IMR-90 (cell line): ENCODE results near the gene NMRK2. TPM values are rescaled to one million over a fixed set of nuclear protein-coding genes. Genes with fewer than 3 reads are reported as not detected.
"Not testable (repeated sequence)": the region's sequence is repeated elsewhere in the genome, so short reads cannot be mapped to it uniquely, and the experiment has no call there.

Experiments used
- ATAC-seq: fragments of 200-7000 bp; cut with Tn5 transposase; 2 replicates; pipeline ENCODE4 v1.9.1; 2020; ENCODE audit warnings: low read depth, mild to moderate bottlenecking, moderate library complexity
- BruUV-seq: library from RNA; stranded (reverse); fragments of 400-500 nt; replicated peaks from 2 replicates; lab custom pipeline; 2021; lab: Mats Ljungman, UMichigan
- CTCF ChIA-PET: fragments of 300-600 bp; formaldehyde crosslinking; extraction: SDS; loops from one replicate; lab custom pipeline; 2021; ENCODE audit warnings: antibody characterized with exemption; lab: Yijun Ruan, JAX
- POLR2A ChIA-PET: fragments of 300-600 bp; sonication (Branson Sonifier 250); formaldehyde crosslinking; loops from one replicate; lab custom pipeline; 2022; ENCODE audit warnings: antibody characterized with exemption; ENCODE audit not compliant: unreplicated experiment; lab: Charles Lee
- DNase-seq: peaks from one replicate; pipeline ENCODE4 v3.0.0; 2013
- H2AFZ ChIP-seq: replicated peaks from 2 replicates; pipeline ENCODE3; 2013; ENCODE audit warnings: low read length, mild to moderate bottlenecking; ENCODE audit not compliant: poor library complexity
- H2AK5ac ChIP-seq: 2 replicates; pipeline ENCODE4 v1.6.1; 2013; ENCODE audit warnings: low read depth, low read length, inconsistent platforms
- H2AK9ac ChIP-seq: replicated peaks from 2 replicates; pipeline ENCODE3; 2013; ENCODE audit warnings: mild to moderate bottlenecking, low read depth, low read length, moderate library complexity; ENCODE audit not compliant: poor library complexity
- H2BK120ac ChIP-seq: 2 replicates; pipeline ENCODE4 v1.6.1; 2013; ENCODE audit warnings: low read depth, low read length, inconsistent platforms
- H2BK15ac ChIP-seq: 3 replicates; pipeline ENCODE4 v1.6.1; 2013; ENCODE audit warnings: low read depth, low read length, inconsistent platforms
- H2BK20ac ChIP-seq: 2 replicates; pipeline ENCODE4 v1.6.1; 2013; ENCODE audit warnings: low read depth, mild to moderate bottlenecking, inconsistent platforms, low read length, moderate library complexity
- H2BK5ac ChIP-seq: 2 replicates; pipeline ENCODE4 v1.6.1; 2013; ENCODE audit warnings: mild to moderate bottlenecking, low read depth, low read length, inconsistent platforms; ENCODE audit not compliant: poor library complexity, severe bottlenecking
- H3K14ac ChIP-seq: replicated peaks from 2 replicates; pipeline ENCODE4 v1.6.1; 2013; ENCODE audit warnings: low read depth, low read length, inconsistent platforms
- H3K18ac ChIP-seq: 2 replicates; pipeline ENCODE4 v1.6.1; 2013; ENCODE audit warnings: low read depth, low read length, control low read depth
- H3K23ac ChIP-seq: 2 replicates; pipeline ENCODE4 v1.6.1; 2013; ENCODE audit warnings: low read depth, low read length, inconsistent platforms
- H3K27ac ChIP-seq: 2 replicates; pipeline ENCODE4 v1.5.1; 2013; ENCODE audit warnings: mild to moderate bottlenecking, control low read depth, low read length; ENCODE audit not compliant: insufficient read depth
- H3K27me3 ChIP-seq: 2 replicates; pipeline ENCODE4 v1.6.1; 2013; ENCODE audit warnings: low read length; ENCODE audit not compliant: control insufficient read depth, insufficient read depth
- H3K36me3 ChIP-seq: 2 replicates; pipeline ENCODE4 v1.6.1; 2013; ENCODE audit warnings: low read length, mixed read lengths; ENCODE audit not compliant: control insufficient read depth, insufficient read depth
- H3K4ac ChIP-seq: 2 replicates; pipeline ENCODE4 v1.6.1; 2013; ENCODE audit warnings: low read depth, low read length, inconsistent platforms
- H3K4me1 ChIP-seq: 2 replicates; pipeline ENCODE4 v1.6.1; 2013; ENCODE audit warnings: low read length, mixed read lengths; ENCODE audit not compliant: control insufficient read depth, insufficient read depth
- H3K4me2 ChIP-seq: 2 replicates; pipeline ENCODE4 v1.6.1; 2013; ENCODE audit warnings: low read depth, mild to moderate bottlenecking, control low read depth, low read length, moderate library complexity
- H3K4me3 ChIP-seq: 2 replicates; pipeline ENCODE4 v1.5.1; 2013; ENCODE audit warnings: low read depth, mild to moderate bottlenecking, control low read depth, low read length, moderate library complexity; ENCODE audit not compliant: insufficient read depth
- H3K56ac ChIP-seq: 2 replicates; pipeline ENCODE4 v1.6.1; 2013; ENCODE audit warnings: low read length, inconsistent platforms; ENCODE audit not compliant: insufficient read depth; ENCODE audit errors: extremely low read depth
- H3K79me1 ChIP-seq, 2 experiments: 2 replicates each; pipeline ENCODE4 v1.6.1; 2013; ENCODE audit warnings: low read length in 2 of 2, inconsistent platforms in 1 of 2, low read depth in 1 of 2
- H3K9ac ChIP-seq: 2 replicates; pipeline ENCODE4 v1.6.1; 2013; ENCODE audit warnings: low read depth, low read length, control low read depth
- H3K9me1 ChIP-seq: 2 replicates; pipeline ENCODE4 v1.6.1; 2013; ENCODE audit warnings: low read length, inconsistent platforms; ENCODE audit not compliant: insufficient read depth
- H3K9me3 ChIP-seq: 2 replicates; pipeline ENCODE4 v1.6.1; 2013; ENCODE audit warnings: low read length; ENCODE audit not compliant: control insufficient read depth, insufficient read depth
- H4K20me1 ChIP-seq: 2 replicates; pipeline ENCODE4 v1.6.1; 2013; ENCODE audit warnings: low read length, inconsistent platforms; ENCODE audit not compliant: insufficient read depth
- H4K5ac ChIP-seq: 2 replicates; pipeline ENCODE4 v1.6.1; 2013; ENCODE audit warnings: mild to moderate bottlenecking, low read depth, low read length, control low read depth
- H4K8ac ChIP-seq, 2 experiments: 2 replicates each; pipeline ENCODE4 v1.6.1; 2013; ENCODE audit warnings: low read depth in 2 of 2, low read length in 2 of 2, control low read depth in 1 of 2, inconsistent platforms in 1 of 2
- H4K91ac ChIP-seq: 2 replicates; pipeline ENCODE4 v1.6.1; 2013; ENCODE audit warnings: low read depth, low read length, inconsistent platforms; ENCODE audit not compliant: insufficient read depth
- WGBS, 2 experiments: methylation state at CpG; one replicate each; pipeline versions ENCODE4 v1.1.5 to v1.1.7; 2013; ENCODE audit warnings: missing lambda C conversion rate in 2 of 2; ENCODE audit not compliant: insufficient read length in 1 of 2; ENCODE audit errors: extremely low coverage in 2 of 2; 5-methylcytosine and 5-hydroxymethylcytosine counted together
- dilution Hi-C: fragments of 300-500 bp; cut with HindIII; formaldehyde crosslinking; loops from one replicate; pipeline ENCODE4 v1.14.3; 2018; ENCODE audit warnings: low sequenced_read_pairs; ENCODE audit not compliant: unreplicated experiment
- in situ Hi-C: fragments of 300-500 bp; cut with MboI; formaldehyde crosslinking; loops from 3 replicates; pipeline ENCODE4 v1.14.3; 2019; ENCODE audit warnings: low sequenced_read_pairs, inconsistent platforms, mixed read lengths
- intact Hi-C: fragments of 100-400 bp; cut with micrococcal nuclease; formaldehyde crosslinking; loops from 2 replicates; pipeline ENCODE4 v1.10.0; 2022
- polyA plus RNA-seq, 3 experiments: library from polyadenylated mRNA; depleted of rRNA; stranded (reverse); fragments of >200 nt; gene quantifications; 2 replicates each; pipeline ENCODE4 v1.2.3, GENCODE V29; 2012; ENCODE audit warnings: low replicate concordance in 1 of 3
- total RNA-seq: library from RNA; depleted of rRNA; stranded (reverse); fragments of >200 nt; gene quantifications from 2 replicates; pipeline ENCODE4 v1.2.3, GENCODE V29; 2012

NMRK2 gene
- total and polyA plus RNA-seq, 2 of the 4 experiments (the other 2 are of a cell fraction) = not detected

DNA sequence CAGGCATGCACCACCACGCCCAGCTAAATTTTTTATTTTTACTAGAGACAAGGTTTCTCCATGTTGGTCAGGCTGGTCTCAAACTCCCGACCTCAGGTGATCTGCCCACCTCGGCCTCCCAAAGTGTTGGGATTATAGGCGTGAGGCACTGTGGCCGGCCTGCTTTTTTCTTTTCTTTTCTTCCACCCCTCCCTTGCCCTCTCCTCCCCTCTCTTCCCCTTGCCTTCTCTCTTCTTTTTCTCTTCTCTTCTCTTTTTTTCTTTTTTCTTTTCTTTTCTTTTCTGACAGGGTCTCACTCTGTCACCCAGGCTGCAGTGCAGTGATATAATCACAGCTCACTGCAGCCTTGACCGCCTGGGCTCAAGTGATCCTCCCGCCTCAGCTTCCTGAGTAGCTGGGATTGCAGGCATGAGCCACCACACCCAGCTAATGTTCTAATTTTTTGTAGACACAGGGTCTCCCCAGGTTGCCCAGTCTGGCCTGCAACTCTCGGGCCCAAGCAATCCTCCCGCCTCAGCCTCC, 19.9 kb downstream of the NMRK2 start:
- H3K18ac ChIP-seq, H3K56ac ChIP-seq, H3K4me2 ChIP-seq, intact Hi-C loops, H3K23ac ChIP-seq, H2AK9ac ChIP-seq, H3K4ac ChIP-seq, H2BK20ac ChIP-seq, H2BK120ac ChIP-seq, H3K4me3 ChIP-seq, H3K9me3 ChIP-seq, H4K91ac ChIP-seq, DNase-seq, H3K27ac ChIP-seq, H2AK5ac ChIP-seq, BruUV-seq, H2BK15ac ChIP-seq, CTCF ChIA-PET, H4K5ac ChIP-seq, dilution Hi-C loops, H4K8ac ChIP-seq, H3K27me3 ChIP-seq, H2BK5ac ChIP-seq, H3K9ac ChIP-seq, H3K14ac ChIP-seq, H3K4me1 ChIP-seq, ATAC-seq, H2AFZ ChIP-seq, in situ Hi-C loops: not testable (repeated sequence)
- 94% methylated on average over 5 of the region's 9 CpGs; no CpG with 5 or more reads in 1 of the 2 experiments for WGBS, 2 experiments
- peaks cover 13 to 48% of the 10 kb centered on the region in 2 experiments; a peak in 3 of 4 replicates for H3K79me1 ChIP-seq
- peaks cover 15% of the 10 kb centered on the region for H3K9me1 ChIP-seq
- POLR2A ChIA-PET = interaction anchor here (0.6 kb wide), 2 partner anchors 9 to 19 kb away, joined by 4 to 6 read pairs; no protein-coding TSS in a partner anchor
- peaks cover 63% of the 10 kb centered on the region for H4K20me1 ChIP-seq
- peaks cover 17% of the 10 kb centered on the region for H3K36me3 ChIP-seq
